Hematopoietic multipotent progenitor cell (in vitro differentiated cells): ENCODE data around the gene CHL1. TPM values are rescaled to one million over a fixed set of nuclear protein-coding genes. Genes with fewer than 3 reads are reported as not detected.

Source experiments
- DNase-seq, 3 donors: peaks; one replicate each; pipeline ENCODE4 v3.0.0-alpha.2; 2011 to 2015; ENCODE audit warnings: low read depth in 2 of 3, low spot score in 2 of 3
- total RNA-seq: library from RNA; depleted of rRNA; stranded (reverse); fragments of >200 nt; gene quantifications from one replicate; pipeline ENCODE4 v1.2.3, GENCODE V29; 2012

CHL1 gene
- total RNA-seq, 1 donor = under 0.01 TPM

- DNase-seq = no peak
These were observed 198.2 kb downstream of the CHL1 start for GRCh38 chr3:394775-395174.

DNA sequence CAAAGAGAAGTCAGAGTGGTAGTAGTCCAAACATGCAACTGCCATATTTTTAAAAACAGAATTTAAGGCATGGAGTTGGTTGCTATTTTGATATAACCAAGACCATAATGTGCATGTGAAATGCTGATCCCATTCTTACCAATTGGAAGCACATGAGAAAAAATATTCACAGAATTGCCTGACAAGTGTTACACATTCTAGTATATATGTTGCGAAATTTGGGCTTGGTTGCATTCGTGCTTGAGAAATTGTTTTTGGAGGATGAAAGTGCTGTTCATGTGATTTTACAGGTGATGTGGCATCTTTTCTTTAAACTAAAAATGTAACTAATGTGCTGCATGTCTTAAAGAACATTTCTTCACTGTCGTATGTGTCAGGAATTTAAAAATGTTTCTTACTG lies 199.7 kb downstream of the CHL1 start:
- no peak for DNase-seq

GRCh38 chr3:399647-400046 lies 203.1 kb downstream of the CHL1 start:
- DNase-seq = no peak

DNA sequence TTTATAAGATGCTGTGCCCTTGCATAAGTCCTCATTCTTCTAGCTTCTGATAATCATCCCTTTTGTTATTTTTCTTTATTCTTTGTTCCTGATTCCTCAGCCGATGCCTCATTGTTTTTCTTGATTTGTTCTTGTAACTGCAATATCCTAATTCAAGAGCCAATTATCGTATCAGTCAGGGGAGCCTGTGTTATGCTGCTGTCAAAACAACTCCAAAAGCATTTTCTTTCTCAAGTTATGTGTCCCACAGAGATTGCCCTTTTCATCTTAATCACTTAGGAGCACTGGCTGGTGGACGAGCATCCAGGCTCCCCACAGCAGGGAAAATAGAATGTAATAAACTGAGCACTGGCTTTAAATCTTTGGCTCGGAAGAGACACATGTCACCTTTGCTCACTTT lies 207.3 kb downstream of the CHL1 start:
- DNase-seq = no peak

DNA sequence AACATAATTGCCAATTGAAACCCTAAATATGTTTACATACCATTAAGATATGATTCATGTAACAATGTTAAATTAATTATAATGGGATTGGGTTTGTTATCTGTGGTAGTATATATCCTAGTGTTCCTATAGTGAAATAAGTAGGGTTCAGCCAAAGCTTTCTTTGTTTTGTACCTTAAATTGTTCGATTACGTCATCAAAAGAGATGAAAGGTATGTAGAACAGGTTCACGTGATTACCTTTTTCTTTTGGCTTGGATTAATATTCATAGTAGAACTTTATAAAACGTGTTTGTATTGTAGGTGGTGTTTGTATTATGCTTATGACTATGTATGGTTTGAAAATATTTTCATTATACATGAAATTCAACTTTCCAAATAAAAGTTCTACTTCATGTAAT lies 212.4 kb downstream of the CHL1 start:
- no peak for DNase-seq

GRCh38 chr3:411226-411625 lies 214.7 kb downstream of the CHL1 start:
- DNase-seq = no peak

DNA sequence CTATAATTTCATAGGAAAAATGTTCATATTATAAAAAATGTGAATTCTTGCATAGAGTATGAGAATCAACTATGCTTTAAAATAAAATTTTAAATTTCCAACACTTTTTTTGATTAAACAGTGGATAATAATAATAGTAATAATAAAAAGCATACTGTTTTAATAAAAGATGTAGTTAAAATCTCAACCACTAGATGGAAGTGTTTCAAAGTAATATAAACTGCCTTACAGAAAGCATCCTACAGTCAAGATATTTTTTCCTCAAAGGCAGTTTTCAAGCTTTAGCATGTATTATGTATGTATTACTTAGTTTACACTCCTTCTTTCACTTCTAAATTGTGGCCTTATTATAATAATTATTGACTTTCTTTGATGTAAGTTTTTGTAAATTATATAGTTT lies 217.5 kb downstream of the CHL1 start:
- DNase-seq = peak in 1 of 3 donors; percentile 9

GRCh38 chr3:418239-418929 lies 221.8 kb downstream of the CHL1 start:
- no peak for DNase-seq

GRCh38 chr3:420584-420983 lies 224.0 kb downstream of the CHL1 start:
- no peak for DNase-seq

- DNase-seq = no peak
These were observed 228.5 kb downstream of the CHL1 start for GRCh38 chr3:425079-425478.

GRCh38 chr3:426072-426471 lies 229.5 kb downstream of the CHL1 start:
- DNase-seq = no peak

DNA sequence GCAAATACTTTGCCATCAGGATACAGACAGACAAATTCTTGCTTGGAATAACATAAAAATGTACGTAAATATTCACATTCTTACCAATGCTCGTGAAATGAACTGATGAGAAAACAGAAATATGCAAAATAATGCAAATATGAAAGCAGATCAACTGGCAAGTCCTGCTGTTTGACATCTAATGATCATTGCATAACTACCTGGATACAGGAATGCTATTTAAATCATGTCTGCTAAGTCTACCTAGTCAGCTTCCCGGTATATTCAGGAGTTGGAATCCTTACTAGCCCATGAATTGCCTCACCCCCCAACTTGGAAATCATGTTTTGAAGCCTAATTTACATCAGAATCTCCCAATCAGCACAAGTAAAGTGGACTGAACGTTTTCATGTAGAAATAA lies 230.6 kb downstream of the CHL1 start:
- no peak for DNase-seq

- no peak for DNase-seq
These were observed 233.6 kb downstream of the CHL1 start for GRCh38 chr3:430186-430585.

GRCh38 chr3:435161-435560 lies 238.6 kb downstream of the CHL1 start:
- no peak for DNase-seq

DNA sequence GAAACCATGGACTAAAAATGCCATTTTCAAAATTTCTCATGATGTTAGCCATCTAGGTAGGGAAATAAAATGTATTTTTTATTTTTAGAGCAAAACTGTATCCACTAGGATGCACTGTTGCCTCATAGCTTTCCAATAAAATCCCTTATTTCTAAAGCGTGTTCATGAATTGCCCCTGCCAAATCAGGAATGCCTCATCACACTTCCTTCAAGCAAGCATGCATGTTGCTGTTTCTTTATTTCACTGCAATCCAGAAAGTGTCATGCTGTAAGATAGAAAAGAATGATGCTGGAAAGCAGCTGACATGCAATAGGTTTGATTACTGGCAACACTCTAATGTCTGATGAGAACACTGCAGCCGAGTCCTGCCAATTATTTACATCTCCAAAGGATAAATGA lies 239.5 kb downstream of the CHL1 start:
- no peak for DNase-seq

DNA sequence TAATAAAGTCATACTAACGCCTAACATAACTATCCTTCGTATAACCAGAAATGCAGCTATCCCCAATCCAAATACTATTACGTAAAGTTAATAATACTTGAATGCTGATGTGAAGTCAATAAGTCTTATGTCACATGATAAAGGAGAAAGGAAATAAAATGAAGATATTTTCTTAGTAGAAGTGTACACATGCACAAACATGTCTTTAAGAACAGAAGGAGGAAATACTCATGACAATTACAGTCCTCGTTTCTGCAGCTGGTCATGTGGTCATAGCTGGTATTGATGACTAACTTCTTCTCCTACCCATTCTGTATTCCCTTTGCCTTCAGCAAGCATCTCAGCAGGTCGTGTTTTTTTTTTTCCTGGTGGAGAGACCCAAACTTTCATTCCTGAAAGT lies 244.3 kb downstream of the CHL1 start:
- DNase-seq = no peak

DNA sequence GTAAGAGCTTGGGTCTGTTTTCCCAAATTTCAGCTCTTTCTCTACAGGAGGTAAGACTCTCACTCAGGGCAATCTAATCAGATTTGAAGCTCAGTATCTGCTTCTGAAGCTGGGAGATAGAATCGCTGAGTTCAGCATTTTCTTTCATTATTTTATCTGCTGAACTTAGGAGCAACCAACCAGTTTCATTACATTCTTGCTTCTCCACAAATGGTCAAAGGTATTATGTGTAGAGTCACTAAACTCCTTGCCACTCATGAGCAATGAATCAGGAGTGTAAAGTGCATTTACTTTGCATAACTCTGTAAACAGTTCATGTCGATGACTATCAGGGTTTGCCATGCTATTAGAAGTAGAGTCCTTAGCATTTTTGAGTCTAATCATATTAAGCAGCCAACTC lies 249.4 kb downstream of the CHL1 start:
- DNase-seq = no peak

DNA sequence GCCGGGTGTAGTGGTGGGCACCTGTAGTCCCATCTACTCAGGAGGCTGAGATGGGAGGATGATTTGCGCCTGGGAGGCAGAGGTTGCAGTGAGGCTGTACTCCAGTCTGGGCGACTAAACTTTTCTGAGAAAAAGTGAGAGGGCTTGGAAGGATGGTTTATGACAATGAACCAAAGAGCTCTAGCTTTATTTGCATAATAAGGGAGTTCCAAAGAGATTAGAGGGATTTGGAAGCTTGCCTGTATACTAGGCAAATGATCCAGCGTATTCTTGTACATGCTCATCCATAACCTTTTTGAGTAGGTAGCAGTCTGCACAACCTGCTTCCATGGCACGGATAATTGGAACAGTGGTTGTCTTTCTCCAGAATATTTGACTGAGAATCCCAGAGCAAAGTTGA lies 251.1 kb downstream of the CHL1 start:
- DNase-seq = no peak

- DNase-seq = no peak
These were observed 253.1 kb downstream of the CHL1 start for GRCh38 chr3:449711-450110.

GRCh38 chr3:452221-452620 lies 255.7 kb downstream of the CHL1 start:
- no peak for DNase-seq

DNA sequence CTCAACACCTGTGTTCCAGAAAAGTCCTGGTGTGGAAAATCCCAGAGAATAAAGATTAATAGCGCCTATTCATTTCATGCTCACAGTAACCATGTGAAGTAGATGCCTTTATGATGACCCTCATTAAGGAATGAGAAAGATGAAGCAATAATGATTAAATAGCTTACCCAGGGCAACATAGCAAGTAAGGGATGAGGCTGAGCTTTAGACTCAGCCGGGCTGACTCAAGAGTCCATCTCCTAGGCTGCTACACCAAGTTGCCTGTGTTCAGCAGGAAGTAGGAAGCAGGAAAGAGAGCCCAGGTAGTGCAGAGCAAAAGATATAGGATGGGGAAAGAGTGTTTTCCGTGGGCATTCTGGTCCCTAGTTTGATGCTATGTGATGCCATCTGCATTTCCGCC lies 256.5 kb downstream of the CHL1 start:
- no peak for DNase-seq

GRCh38 chr3:454986-455385 lies 258.4 kb downstream of the CHL1 start:
- DNase-seq = no peak

GRCh38 chr3:458124-458523 lies 261.6 kb downstream of the CHL1 start:
- no peak for DNase-seq
